ENCODE measurements around the gene CLCNKA.
A peak's percentile ranks its signal among the peaks of the same experiment; 100 is the strongest.
"Not testable (repeated sequence)": the region's sequence is repeated elsewhere in the genome, so short reads cannot be mapped to it uniquely, and the experiment has no call there.

Gene CLCNKA

GRCh38 chr1:16046842-16047241 lies 25.0 kb downstream of the CLCNKA start:
- DNase-seq: no peak

GRCh38 chr1:16047791-16048475 lies 26.1 kb downstream of the CLCNKA start:
- no peak for DNase-seq

DNA sequence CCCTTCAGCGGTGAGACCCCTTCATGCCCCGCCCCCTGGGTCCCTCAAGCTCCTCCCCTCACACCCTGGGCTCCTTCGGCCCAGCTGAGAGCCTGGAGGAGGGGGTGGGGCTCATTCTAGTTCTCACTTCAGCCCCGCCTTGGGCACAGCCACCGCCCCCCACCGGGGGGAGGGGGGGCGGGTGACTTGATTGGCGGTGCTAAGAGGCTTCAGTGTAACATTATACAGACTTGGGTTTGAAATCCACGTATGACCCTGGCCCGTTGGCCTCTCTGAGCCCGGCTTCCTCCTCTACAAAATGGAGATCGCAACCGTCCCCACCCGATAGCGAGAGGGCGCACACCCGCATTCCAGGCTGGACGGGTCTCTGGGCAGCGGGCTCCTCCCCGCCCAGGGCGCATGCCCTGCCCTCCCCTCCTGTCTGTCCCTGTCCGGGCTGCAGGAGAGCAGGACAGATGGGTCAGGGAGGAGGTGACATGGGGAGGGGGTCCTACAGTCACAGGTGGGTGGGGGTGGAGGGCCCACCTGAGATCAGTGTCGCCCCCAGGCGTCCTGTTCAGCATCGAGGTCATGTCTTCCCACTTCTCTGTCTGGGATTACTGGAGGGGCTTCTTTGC lies 26.8 kb downstream of the CLCNKA start:
- DNase-seq: peak; percentile 70

GRCh38 chr1:16050328-16050727 lies 28.5 kb downstream of the CLCNKA start:
- no peak for DNase-seq

- DNase-seq: no peak
These were observed 29.2 kb downstream of the CLCNKA start for GRCh38 chr1:16051039-16051438.

DNA sequence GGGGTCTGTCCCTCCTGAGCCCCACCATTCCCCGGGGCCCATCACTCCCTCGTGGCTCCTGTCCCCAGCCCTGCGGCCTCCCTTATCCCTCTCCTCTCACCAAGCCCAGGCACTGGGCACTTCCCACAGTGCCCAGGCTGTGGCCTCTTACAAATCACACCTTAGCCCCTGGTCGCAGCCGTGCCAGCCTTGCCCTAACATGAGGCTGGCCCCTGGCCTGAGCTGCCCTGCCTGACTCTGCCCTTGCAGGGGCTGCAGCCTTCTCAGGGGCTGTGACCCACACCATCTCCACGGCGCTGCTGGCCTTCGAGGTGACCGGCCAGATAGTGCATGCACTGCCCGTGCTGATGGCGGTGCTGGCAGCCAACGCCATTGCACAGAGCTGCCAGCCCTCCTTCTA lies 30.1 kb downstream of the CLCNKA start:
- DNase-seq: not testable (repeated sequence)

DNA sequence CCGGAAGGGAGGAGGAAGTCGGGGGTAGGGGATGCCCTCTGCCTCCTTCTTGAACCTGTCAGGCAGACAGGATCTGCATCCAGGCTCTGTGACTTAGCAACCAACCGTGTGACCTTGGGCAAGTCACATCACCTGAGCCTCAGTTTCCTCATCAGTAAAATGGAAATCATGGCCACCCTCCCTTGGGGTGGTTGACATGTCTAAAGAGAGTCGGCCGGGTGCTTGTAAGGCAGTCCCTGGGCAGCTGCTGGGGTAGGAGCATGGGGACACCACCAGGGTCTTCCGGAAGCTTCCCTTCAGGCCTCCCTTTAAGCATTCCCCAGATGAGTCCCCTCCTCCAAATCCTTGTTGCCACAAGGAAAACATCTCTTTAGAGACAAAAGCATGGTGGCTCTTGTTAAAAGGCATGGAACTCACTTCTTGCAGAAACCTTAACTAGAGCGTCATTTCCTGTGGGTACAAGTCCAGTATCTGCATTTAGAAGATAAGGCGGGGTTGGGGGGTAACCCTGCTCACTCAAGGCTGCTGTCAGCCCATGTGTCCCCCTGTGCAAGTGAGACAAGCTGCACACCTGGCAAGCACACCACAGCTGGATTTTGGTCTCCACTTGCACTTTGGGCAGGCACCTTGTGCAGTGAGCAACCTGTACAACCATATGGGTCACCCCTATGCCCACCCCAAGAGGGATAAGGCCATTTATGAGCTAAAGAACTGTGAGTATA lies 32.1 kb downstream of the CLCNKA start:
- DNase-seq: no peak

DNA sequence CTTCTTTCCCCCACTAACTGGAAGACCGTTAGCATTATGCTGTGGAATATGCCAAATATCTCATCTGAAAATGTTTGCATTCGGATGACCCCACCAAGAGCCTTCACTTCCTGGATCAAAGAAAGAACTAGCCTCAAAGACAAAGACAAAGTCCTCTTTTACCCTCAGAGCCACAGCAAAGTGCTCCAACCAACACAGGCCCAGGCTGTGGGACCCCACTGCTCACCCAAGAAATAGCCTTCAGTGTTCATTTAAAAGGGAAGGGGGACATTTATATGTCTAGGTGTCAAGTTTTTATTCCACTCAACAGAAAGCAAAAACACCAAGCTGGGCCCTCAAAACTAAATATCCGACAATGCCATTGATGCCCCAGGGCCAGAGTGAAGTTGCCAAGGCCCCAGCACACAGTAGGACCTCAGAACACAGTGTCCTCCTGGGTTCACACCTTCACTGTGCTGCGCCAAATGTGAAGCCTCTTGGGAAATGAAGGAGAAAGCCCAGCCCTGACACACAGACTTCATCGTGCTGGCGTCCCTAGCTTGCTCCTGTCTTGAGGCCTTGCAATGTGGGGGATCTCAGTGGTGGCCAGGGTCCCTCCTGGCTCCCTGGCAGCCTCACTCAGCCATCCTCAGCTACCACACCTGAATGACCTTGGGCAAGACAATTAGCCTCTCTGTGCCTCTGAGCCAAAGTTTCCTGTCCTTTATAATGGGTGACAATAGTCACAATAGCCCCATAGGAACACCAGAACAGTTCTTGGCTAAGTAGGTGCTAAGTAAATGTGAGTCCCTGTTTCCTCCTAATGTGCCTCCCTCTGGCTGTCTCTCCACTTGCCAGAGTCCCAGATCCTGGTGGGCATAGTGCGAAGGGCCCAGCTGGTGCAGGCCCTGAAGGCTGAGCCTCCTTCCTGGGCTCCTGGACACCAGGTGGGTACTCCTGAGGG lies 33.0 kb downstream of the CLCNKA start:
- no peak for DNase-seq

GRCh38 chr1:16055613-16056520 lies 34.0 kb downstream of the CLCNKA start:
- peak; percentile 80 for DNase-seq

- not testable (repeated sequence) for DNase-seq
These were observed 34.7 kb downstream of the CLCNKA start for GRCh38 chr1:16056521-16056912.

DNA sequence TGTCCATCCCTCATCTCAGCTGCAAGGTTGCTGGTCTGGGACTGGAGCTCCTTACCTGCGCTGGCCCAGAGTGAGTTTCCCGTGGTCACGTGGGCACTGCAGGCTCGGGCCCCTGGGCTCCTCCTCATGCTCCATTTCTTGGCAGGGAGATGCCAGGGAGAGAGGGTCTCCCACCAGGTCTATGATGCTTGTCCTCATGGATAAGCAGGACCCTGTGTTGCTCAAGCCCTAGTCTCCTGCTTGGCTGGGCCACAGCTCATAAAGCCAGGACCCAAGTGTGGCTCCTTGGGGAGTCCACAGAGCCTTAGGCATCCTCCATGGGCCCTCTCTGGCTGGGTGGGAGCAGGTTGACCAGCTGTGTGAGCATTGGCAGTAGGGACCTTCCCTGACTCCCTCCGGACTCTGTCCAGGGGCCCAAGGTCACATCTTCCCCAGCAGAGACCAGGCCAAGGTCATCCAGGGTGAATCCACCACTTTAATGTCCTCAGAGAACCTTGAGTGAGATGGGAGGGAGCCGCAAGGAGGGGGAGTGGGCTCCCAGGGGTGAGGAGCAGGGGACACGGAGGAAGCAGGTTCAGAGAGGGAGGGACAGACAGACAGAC lies 35.6 kb downstream of the CLCNKA start:
- DNase-seq: not testable (repeated sequence)

DNA sequence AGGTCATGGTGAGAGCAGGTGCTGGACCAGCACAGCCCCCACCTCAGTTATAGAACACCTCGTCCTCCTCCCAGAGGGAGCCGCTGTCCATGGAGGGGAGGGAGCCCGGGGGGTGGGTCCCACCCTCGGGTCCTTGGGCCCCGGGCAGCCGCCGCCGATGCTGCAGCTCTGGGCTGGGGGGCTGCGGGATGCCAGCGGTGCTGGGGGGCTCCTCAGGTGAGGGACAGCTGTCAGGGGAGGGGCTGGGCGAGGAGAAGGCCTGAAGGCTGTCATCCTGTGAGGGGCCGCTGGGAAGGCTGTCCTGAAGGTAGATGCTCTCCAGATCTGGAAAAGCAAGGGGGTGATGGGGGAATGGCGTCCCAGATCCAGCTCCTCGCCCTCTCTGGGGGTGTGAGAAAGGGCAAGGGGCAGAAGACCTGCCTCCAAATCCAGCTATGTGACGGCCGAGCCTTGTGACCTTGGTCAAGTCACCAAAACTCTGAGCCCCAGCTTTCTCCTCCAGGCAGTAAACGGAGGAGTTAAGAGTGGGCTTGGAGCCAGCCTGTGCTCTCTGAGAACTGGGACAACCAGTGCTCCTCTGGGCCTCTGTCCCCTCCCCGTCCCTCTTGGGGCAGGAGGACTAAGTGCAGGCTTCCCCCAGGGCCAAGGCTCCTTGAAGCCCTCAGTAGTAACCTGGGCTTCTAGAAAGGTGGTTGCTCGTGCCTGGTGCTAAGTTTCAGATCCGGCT lies 36.7 kb downstream of the CLCNKA start:
- DNase-seq: not testable (repeated sequence)

DNA sequence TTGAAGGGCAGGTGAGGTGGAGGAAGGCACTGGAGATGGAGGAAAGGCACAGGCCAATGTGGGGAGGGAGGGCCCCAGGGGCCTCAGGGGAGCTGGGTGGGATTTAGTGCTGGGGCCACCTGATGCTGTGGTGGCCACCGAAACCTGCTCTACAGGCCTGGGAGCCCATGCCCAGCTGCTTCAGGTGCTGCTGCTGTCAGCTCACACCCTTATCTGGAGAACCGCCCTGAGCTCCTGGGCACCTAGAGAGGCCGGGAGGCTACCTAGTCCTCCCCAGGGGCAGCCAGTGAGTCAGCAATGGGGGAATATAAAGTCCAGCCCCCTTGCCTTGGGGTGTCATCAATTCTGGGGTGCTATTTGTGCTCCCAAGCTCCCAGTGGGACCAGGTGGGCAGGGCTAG lies 39.4 kb downstream of the CLCNKA start:
- DNase-seq: no peak

DNA sequence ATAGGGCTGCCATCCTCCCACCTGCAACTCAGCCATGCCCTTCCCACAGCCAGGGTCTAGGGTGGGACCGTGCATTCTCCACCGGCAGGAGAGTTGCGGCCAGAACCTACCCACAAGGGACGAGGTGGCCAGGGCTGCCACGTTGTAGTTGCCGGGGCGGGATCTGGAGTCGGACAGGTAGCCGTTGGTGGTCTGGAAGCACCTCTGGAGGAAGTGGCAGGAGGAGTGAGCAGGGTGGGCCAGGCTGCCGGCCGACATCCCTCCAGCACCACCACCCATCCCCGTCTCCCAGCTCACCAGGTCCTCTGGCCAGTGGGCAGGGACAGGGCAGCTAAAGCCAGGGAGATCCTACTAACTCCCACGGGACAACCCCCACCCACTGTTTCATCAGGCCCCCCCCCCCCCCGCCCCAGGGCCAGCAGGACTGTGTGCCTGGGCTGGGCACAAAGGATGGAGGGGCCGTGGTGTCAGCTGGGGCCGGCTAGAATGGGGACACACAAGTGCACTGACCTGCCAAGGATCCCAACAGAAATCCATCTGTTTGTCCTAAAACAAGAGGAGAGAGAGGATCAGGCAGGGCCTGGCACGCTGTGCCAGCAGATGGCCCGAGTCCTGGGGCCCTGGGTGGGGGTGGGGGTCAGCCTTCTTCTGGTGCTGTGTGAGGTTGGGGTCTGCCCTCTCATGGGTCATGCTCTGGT lies 40.3 kb downstream of the CLCNKA start:
- DNase-seq: not testable (repeated sequence)

DNA sequence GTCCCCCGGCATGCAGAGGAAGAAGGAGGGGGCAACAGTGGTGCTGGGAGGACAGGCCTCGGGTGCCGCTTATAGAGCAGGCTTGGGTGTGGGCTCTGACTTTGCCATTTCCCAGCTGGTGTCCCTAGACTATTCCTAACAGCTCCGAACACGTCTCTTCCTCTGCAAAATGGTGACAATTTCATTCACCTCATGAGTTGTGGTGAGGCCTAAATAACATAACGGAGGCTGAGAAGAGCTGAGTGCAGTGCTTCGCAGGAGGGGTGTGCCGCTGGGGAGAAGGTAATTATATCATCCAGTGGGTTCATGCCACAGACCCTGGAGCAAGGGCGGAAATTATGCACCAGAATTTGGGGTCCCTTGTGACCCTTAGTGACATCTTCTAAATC lies 40.8 kb downstream of the CLCNKA start:
- DNase-seq: not testable (repeated sequence)

- DNase-seq: no peak
These were observed 41.5 kb downstream of the CLCNKA start for GRCh38 chr1:16063226-16063829.

GRCh38 chr1:16063921-16064320 lies 42.1 kb downstream of the CLCNKA start:
- DNase-seq: no peak

- DNase-seq: peak; percentile 10
These were observed 42.9 kb downstream of the CLCNKA start for GRCh38 chr1:16064536-16065268.

DNA sequence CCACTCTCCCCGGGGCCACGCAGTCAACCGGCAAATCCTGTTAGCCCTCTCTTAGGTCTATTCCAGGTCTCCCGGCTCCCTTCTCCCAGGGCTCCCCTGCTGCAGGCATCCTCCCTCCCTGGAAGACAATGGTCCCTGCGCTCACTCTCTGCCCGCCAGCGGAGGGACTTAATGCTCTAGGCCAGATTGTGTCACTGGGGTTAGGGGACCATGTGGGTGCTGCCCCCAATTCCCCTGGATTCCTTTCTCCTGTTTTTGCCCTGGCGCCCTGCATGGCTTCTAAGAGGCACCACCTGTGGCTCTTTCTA lies 43.4 kb downstream of the CLCNKA start:
- DNase-seq: no peak

Measured in NCI-H69 (cell line).